Amniotic stem cell (primary cell): ENCODE data around the gene TPTE.
"Not testable (repeated sequence)": the region's sequence is repeated elsewhere in the genome, so short reads cannot be mapped to it uniquely, and the experiment has no call there.

ENCODE experiments used
- DNase-seq: peaks from one replicate; lab custom pipeline; 2025; lab: John Stamatoyannopoulos, UW

The TPTE gene

DNA sequence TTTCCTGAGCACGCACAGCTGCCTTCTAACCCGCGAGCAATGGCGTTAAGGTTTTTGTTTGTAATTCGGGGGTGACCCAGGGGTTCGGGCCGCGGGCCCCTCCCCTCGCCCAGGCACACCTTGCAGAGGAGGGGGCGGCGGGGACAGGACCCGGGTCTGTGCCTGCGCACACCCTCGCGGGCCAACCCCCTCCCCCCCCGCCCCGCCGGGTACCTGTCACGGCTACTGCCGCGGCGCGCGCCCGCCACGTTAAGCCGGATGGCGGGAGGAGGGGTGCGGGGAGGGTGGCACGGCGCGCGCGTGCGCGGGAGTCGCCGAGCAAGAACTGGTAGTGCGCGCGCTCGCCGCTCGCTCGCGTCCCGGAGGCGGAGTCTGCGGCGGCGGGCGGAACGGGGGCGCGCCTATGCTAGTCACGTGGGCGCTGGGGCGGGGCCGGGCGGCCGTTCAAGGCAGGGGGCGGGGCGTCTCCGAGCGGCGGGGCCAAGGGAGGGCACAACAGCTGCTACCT lies at the start of gene TPTE:
Gene TPTE, plus strand, starts transcription at position 493 of the 508 bp plus-strand sequence. CDS start 17,141 bp downstream, outside the sequence.
- no peak for DNase-seq

- not testable (repeated sequence) for DNase-seq
Measured at GRCh38 chr21:10471999-10472398, 49.4 kb upstream of the TPTE start.

- not testable (repeated sequence) for DNase-seq
Measured at GRCh38 chr21:10477794-10478193, 43.6 kb upstream of the TPTE start.

DNA sequence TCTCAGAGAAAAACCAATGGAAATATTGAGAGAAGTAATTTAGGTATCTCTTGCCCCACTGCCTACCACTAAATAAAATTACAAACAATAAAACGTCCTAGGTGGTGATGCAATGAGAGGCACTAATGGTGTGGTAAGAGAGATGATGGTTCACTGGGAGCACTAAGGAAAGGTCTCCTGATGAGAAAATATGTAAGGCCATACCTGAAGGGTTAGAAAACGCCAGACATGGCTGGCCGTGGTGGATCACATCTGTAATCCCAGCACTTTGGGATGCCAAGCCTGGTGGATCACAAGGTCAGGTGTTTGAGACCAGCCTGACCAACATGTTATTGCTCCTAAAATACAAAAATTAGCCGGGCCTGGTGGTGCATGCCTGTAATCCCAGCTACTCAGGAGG lies 41.5 kb upstream of the TPTE start:
- DNase-seq, result not testable (repeated sequence)

GRCh38 chr21:10484864-10485263 lies 36.5 kb upstream of the TPTE start:
- not testable (repeated sequence) for DNase-seq

DNA sequence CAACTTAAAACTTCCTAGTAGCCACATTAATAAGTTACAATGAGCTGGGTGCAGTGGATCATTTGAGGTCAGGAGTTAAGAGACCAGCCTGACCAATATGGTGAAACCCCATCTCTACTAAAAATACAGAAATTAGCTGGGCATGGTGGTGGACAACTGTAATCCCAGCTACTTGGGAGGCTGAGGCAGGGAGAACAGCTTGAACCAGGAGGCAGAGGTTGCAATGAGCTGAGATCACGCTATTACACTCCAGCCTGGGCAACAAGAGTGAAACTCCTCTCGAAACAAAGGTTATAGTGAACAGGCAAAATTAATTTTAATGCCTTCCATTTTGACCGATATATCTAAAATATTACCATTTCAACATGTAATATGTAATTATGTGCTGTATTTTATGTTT lies 30.9 kb upstream of the TPTE start:
- DNase-seq, result not testable (repeated sequence)

DNA sequence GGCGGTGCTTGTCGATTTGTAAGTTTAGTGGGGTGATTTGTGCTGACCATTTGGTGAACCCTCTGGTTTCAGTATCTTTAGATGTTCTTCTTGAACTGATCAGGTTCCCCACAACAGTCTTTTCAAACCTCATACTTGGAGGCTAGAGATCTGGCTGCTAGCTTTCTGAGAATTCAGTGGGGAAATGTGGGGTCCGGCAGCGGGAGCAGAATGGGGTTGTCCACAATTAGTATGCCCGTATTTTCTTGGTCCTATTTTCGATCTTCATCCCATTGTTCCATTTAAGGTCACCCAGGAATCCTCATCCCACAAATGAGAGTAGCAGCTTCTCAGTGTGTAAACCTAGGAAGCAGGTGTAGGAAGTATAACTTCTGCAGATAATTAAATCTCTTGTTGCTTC lies 10.3 kb upstream of the TPTE start:
- DNase-seq, result no peak

GRCh38 chr21:10516889-10517288 lies 4.5 kb upstream of the TPTE start:
- DNase-seq, result not testable (repeated sequence)

DNA sequence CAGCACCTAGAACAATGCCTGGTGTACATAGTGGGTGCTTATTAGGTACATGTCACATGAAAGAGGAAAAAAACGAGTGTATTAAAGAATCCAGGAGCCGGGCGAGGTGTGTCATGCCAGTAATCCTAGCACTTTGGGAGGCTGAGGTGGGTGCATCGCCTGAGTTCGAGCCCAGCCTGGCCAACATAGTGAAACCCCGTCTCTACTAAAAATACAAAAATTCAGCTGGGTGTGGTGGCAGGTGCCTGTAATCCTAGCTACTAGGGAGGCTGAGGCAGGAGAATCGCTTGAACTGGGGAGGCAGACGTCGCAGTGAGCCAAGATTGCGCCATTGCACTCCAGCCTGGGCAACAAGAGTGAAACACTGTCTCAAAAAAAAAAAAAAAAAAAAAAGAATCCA lies 3.5 kb upstream of the TPTE start:
- DNase-seq, result not testable (repeated sequence)

GRCh38 chr21:10521835-10522500 lies 585 bp downstream of the TPTE start:
- not testable (repeated sequence) for DNase-seq

- no peak for DNase-seq
Measured at GRCh38 chr21:10539956-10540355, 18.6 kb downstream of the TPTE start.

DNA sequence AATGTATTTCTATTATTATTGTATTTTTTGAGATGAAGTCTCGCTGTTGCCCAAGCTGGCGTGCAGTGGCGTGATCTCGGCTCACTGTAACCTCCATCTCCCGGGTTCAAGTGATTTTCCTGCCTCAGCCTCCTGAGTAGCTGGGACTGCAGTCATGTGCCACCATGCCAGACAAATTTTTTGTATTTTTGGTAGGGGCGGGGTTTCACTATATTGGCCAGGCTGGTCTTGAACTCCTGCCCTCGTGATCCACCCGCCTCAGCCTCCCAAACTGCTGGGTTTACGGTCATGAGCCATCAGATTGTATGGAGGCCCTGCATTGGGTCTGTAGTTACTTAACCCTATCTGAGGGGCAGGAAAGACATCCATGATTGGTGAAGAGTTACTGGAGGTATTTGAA lies 23.0 kb downstream of the TPTE start:
- DNase-seq, result not testable (repeated sequence)

DNA sequence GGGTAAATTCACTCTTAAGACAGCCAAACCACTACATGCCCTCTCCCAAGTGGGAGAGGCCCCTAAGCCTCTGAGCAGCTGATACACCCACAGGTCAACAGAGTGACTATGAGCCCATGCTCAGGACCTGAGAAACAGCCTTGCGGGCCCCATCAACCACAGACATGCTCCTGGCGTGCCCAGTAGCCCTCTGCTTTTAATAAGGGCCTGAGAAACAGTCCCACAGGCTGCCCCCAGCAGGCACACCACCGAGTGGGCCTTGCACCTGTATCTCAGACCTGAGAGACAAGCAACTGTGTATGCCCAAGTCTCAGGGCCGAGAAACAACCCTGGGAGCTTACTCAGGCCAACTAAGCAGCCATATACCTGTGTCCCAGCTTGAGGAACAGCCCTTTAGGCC lies 26.5 kb downstream of the TPTE start:
- not testable (repeated sequence) for DNase-seq

DNA sequence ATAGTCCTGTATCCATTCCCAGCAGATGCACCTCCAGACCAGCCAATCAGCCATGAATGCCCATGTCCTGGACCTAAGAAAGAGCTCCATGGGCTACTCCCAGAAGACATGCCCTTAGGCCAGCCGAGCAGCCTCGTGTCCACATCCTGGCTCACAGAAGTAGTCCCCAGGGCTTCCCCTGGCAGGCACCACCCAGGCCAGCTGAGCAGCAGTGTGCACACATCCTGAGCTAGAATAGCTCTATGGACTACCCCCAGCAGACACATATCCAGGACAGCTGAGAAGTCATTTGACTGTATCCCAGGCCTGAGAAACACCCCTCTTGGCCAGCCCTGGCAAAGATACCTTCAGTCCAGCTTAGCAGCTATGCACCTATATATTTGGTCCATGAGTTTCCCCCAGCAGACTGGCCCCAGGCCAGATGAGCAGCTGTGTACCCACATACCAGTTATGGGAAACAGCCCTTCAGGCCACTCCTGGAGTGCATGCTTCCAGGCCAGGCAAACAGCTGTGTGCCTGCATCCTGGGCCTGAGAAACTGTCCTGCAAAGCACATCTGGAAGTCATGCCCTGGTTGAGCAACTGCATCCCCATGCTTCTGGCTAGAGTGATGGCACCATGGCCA lies 27.1 kb downstream of the TPTE start:
- not testable (repeated sequence) for DNase-seq

DNA sequence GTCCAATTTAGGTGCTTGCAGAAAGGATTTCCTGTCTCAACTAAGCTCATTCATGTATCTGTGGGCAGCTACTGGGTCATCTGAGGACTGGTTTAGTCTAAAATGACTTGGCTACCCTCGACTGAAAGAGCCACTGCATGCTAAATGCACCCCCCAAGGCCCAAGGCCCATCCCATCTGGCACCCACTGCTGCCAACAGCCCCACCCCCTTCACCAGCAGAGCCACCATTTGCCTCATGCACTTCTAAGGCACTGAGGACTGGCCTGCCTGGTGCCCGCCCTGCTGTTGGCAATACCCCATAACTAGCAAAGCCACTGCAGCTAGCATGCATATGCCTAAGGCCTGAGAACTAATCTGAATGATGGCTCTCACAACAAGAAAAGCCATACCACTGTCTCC lies 49.4 kb downstream of the TPTE start:
- DNase-seq, result not testable (repeated sequence)

- DNase-seq, result not testable (repeated sequence)
Measured at GRCh38 chr21:10574531-10575310, 53.3 kb downstream of the TPTE start.

DNA sequence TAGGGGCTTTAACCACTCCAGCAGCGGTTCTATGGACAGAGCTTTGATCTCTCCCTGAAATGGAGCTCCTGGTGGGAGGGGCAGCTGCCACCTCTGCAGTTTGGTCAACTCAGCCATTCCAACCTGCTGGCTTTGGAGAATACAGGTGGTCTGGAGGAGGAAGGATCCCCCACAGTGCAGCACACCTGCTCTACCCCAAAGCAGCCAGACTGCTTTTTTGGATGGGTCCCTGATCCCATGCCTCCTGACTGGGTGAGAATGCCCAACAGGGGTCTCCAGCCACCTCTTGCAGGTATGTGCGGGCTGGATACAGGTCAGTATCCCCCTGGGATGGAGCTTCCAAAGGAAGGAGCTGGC lies 53.9 kb downstream of the TPTE start:
- no peak for DNase-seq

- DNase-seq, result not testable (repeated sequence)
Measured at GRCh38 chr21:10578910-10579309, 57.5 kb downstream of the TPTE start.

DNA sequence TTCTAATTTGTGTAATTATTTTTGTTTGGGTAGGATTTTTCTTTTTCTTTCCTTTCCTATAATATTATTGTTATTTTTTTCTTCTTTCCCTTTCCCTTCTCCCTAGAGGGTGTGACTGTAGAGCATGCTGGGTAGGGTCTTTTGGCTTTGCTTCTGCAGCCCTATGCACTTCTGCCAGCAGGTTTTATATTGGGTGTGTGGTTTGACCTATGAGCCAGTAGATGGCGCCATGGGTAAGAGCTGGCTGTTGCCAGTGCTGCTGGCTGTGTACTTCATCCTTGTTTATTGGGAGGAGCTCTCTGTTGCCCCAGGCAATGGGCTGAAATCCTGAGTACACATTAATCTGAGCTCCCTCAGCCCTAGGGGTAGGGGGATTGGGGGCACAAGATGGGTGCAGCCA lies 67.7 kb downstream of the TPTE start:
- not testable (repeated sequence) for DNase-seq

- not testable (repeated sequence) for DNase-seq
Measured at GRCh38 chr21:10607074-10607473, 85.7 kb downstream of the TPTE start.

GRCh38 chr21:10614285-10614684 lies 92.9 kb downstream of the TPTE start:
- not testable (repeated sequence) for DNase-seq

- DNase-seq, result not testable (repeated sequence)
Measured at GRCh38 chr21:10616061-10616460, 94.7 kb downstream of the TPTE start.

- no peak for DNase-seq
Measured at GRCh38 chr21:10616535-10616934, 95.2 kb downstream of the TPTE start.
